Liver (tissue), 9 donors: Measurements from ENCODE around the gene MLLT3. TPM values are rescaled to one million over a fixed set of nuclear protein-coding genes. Genes with fewer than 3 reads are reported as not detected.

Source experiments
- DNase-seq: peaks from one replicate; pipeline ENCODE4 v3.0.0-alpha.2; 2017; ENCODE audit warnings: low spot score
- H3K27ac ChIP-seq, 2 donors: one replicate each; pipeline ENCODE4 v1.7.0; 2013; ENCODE audit warnings: inconsistent platforms in 2 of 2, low read length in 2 of 2, control low read depth in 1 of 2, low read depth in 1 of 2, mild to moderate bottlenecking in 1 of 2
- H3K27me3 ChIP-seq, 4 donors: one replicate each; pipeline versions ENCODE4 v1.6.1 to v1.7.0; 2013; ENCODE audit warnings: low read length in 3 of 4, inconsistent platforms in 1 of 4, mild to moderate bottlenecking in 1 of 4, moderate library complexity in 1 of 4; ENCODE audit not compliant: control insufficient read depth in 4 of 4, insufficient read depth in 4 of 4
- H3K36me3 ChIP-seq, 4 donors: one replicate each; pipeline versions ENCODE4 v1.6.1 to v1.7.0; 2013; ENCODE audit warnings: low read length in 3 of 4, mild to moderate bottlenecking in 3 of 4, low read depth in 1 of 4, moderate library complexity in 1 of 4; ENCODE audit not compliant: control insufficient read depth in 4 of 4, insufficient read depth in 3 of 4
- H3K4me1 ChIP-seq, 4 donors: one replicate each; pipeline versions ENCODE4 v1.6.1 to v1.7.0; 2013; ENCODE audit warnings: low read length in 3 of 4, mild to moderate bottlenecking in 3 of 4, moderate library complexity in 1 of 4; ENCODE audit not compliant: control insufficient read depth in 4 of 4, insufficient read depth in 4 of 4
- H3K4me3 ChIP-seq, 3 donors: one replicate each; pipeline versions ENCODE4 v1.6.1 to v1.7.0; 2013; ENCODE audit warnings: low read length in 3 of 3, control low read depth in 1 of 3, low read depth in 1 of 3, mild to moderate bottlenecking in 1 of 3
- H3K9ac ChIP-seq, 2 donors: one replicate each; pipeline ENCODE4 v1.7.0; 2013; ENCODE audit warnings: low read length in 2 of 2, mild to moderate bottlenecking in 2 of 2, moderate library complexity in 2 of 2, control low read depth in 1 of 2, low read depth in 1 of 2
- H3K9me3 ChIP-seq, 4 donors: one replicate each; pipeline versions ENCODE4 v1.6.1 to v1.7.0; 2013; ENCODE audit warnings: low read length in 3 of 4; ENCODE audit not compliant: control insufficient read depth in 4 of 4
- ATF3 ChIP-seq: IDR thresholded peaks from 2 replicates; pipeline ENCODE4 v1.6.1; 2016; ENCODE audit warnings: antibody characterized with exemption
- CTCF ChIP-seq: fragments of 150-350 bp; IDR thresholded peaks from 2 replicates; pipeline ENCODE4 v1.5.1; 2017; ENCODE audit warnings: improper control_type of control experiment, low read depth, low read length; ENCODE audit not compliant: missing input control
- EGR1 ChIP-seq, 2 donors: IDR thresholded peaks; 2 replicates each; pipeline ENCODE4 v1.6.1; 2016 to 2018; ENCODE audit warnings: antibody characterized with exemption in 2 of 2, low read depth in 2 of 2
- FOXA1 ChIP-seq: IDR thresholded peaks from 2 replicates; pipeline ENCODE4 v1.6.1; 2016; ENCODE audit warnings: antibody characterized with exemption
- FOXA2 ChIP-seq: IDR thresholded peaks from 2 replicates; pipeline ENCODE4 v1.6.1; 2016; ENCODE audit warnings: antibody characterized with exemption
- GABPA ChIP-seq, 2 donors: IDR thresholded peaks in 1 of 2; conservative IDR thresholded peaks in 1 of 2; 2 replicates each; pipeline ENCODE4 v1.6.1; 2016; ENCODE audit warnings: antibody characterized with exemption in 2 of 2, mild to moderate bottlenecking in 1 of 2, moderate library complexity in 1 of 2
- HNF4A ChIP-seq, 2 donors: conservative IDR thresholded peaks; 2 replicates each; pipeline ENCODE4 v1.6.1; 2016; ENCODE audit warnings: antibody characterized with exemption in 2 of 2, mild to moderate bottlenecking in 2 of 2
- HNF4G ChIP-seq: IDR thresholded peaks from 2 replicates; pipeline ENCODE4 v1.6.1; 2016; ENCODE audit warnings: antibody characterized with exemption
- JUND ChIP-seq, 2 donors: IDR thresholded peaks; 2 replicates each; pipeline ENCODE4 v1.6.1; 2016; ENCODE audit warnings: antibody characterized with exemption in 2 of 2
- MAX ChIP-seq: IDR thresholded peaks from 2 replicates; pipeline ENCODE4 v1.6.1; 2016; ENCODE audit warnings: antibody characterized with exemption
- NR2F2 ChIP-seq: IDR thresholded peaks from 2 replicates; pipeline ENCODE4 v1.6.1; 2016; ENCODE audit warnings: antibody characterized with exemption
- RXRA ChIP-seq, 2 donors: IDR thresholded peaks; 2 replicates each; pipeline ENCODE4 v1.6.1; 2017 to 2018; ENCODE audit warnings: antibody characterized with exemption in 2 of 2, mild to moderate bottlenecking in 1 of 2
- SP1 ChIP-seq: IDR thresholded peaks from 2 replicates; pipeline ENCODE4 v1.6.1; 2018; ENCODE audit warnings: antibody characterized with exemption, mild to moderate bottlenecking
- TAF1 ChIP-seq: conservative IDR thresholded peaks from 2 replicates; pipeline ENCODE4 v1.6.1; 2016; ENCODE audit warnings: antibody characterized with exemption, mild to moderate bottlenecking
- YY1 ChIP-seq: IDR thresholded peaks from 2 replicates; pipeline ENCODE4 v1.6.1; 2016; ENCODE audit warnings: antibody characterized with exemption, mild to moderate bottlenecking
- ZBTB33 ChIP-seq: IDR thresholded peaks from 2 replicates; pipeline ENCODE4 v1.6.1; 2016; ENCODE audit warnings: antibody characterized with exemption
- WGBS: extraction: QIAGEN DNeasy Blood & Tissue Kit; methylation state at CpG from one replicate; pipeline ENCODE4 v1.1.7; 2013; 5-methylcytosine and 5-hydroxymethylcytosine counted together
- polyA plus RNA-seq, 2 donors: library from polyadenylated mRNA; stranded (reverse) in 1 of 2; unstranded in 1 of 2; fragments of 200-250 nt in 1 of 2; fragments of >200 nt in 1 of 2; fragmentation: Nextera tagmentation in 1 of 2; extraction: Ambion mirVana in 1 of 2; gene quantifications; one replicate each; pipeline versions ENCODE4 v1.2.1 to v1.2.3, GENCODE V29; 2013 to 2015
- total RNA-seq, 2 donors: library from RNA; depleted of rRNA; stranded (reverse); fragments of >200 nt; gene quantifications; one replicate each; pipeline ENCODE4 v1.2.3, GENCODE V29; 2014
- donor health status: healthy.
- donor health status: healthy.
- donor health status: healthy.
- donor health status: healthy.
- donor health status: healthy.

The MLLT3 gene
- total and polyA plus RNA-seq, 4 donors, result 0.79 to 25.5 (median 1.3) TPM

GRCh38 chr9:20335668-20336332 is 286.5 kb downstream of the MLLT3 start:
- Histone ChIP-seq H3K4me3 (no peak overlapping the region), H3K36me3 (no peaks in the 10 kb centered on the region), H3K27ac (no peak overlapping the region), H3K4me1 (no peaks in the 10 kb centered on the region), H3K9me3 (no peaks in the 10 kb centered on the region), H3K27me3 (peaks cover 0 to 2% (median 0%) of the 10 kb centered on the region in 4 donors), H3K9ac (no peak overlapping the region)
- DNase-seq, result no peak
- TF ChIP-seq CTCF (no peak), SP1 (no peak), HNF4A (conservative IDR thresholded peaks at IDR 0.05) (no peak), MAX (no peak), NR2F2 (no peak), ATF3 (no peak), FOXA2 (no peak), RXRA (IDR thresholded peaks at IDR 0.05) (no peak)
- 81% methylated on average over 4 of the region's 4 CpGs for WGBS

GRCh38 chr9:20333991-20334390 is 288.3 kb downstream of the MLLT3 start:
- Histone ChIP-seq H3K9me3 (no peaks in the 10 kb centered on the region), H3K9ac (no peak overlapping the region), H3K27me3 (no peaks in the 10 kb centered on the region), H3K4me1 (no peaks in the 10 kb centered on the region), H3K27ac (no peak overlapping the region), H3K4me3 (no peak overlapping the region), H3K36me3 (no peaks in the 10 kb centered on the region)
- no peak for DNase-seq
- TF ChIP-seq ZBTB33 (no peak), TAF1 (no peak), YY1 (no peak), FOXA1 (no peak), HNF4A (conservative IDR thresholded peaks at IDR 0.05) (no peak), ATF3 (no peak), MAX (no peak), CTCF (no peak), NR2F2 (no peak), EGR1 (IDR thresholded peaks at IDR 0.05; ENCODE audit: low read depth in 2 of 2) (no peak), HNF4G (no peak), RXRA (IDR thresholded peaks at IDR 0.05) (no peak), JUND (IDR thresholded peaks at IDR 0.05) (no peak), FOXA2 (no peak), GABPA (IDR thresholded peaks at IDR 0.05 in 1 of 2, conservative IDR thresholded peaks at IDR 0.05 in 1 of 2) (no peak), SP1 (no peak)
- 56% methylated on average over 5 of the region's 5 CpGs for WGBS
